Liver (tissue), 9 donors: Measurements from ENCODE around the gene RIMBP3C. TPM values are rescaled to one million over a fixed set of nuclear protein-coding genes. Genes with fewer than 3 reads are reported as not detected.
A peak's percentile ranks its signal among the peaks of the same experiment; 100 is the strongest.

Source experiments
- DNase-seq: peaks from one replicate; pipeline ENCODE4 v3.0.0-alpha.2; 2017; ENCODE audit warnings: low spot score
- H3K27ac ChIP-seq, 2 donors: one replicate each; pipeline ENCODE4 v1.7.0; 2013; ENCODE audit warnings: inconsistent platforms in 2 of 2, low read length in 2 of 2, control low read depth in 1 of 2, low read depth in 1 of 2, mild to moderate bottlenecking in 1 of 2
- H3K27me3 ChIP-seq, 4 donors: one replicate each; pipeline versions ENCODE4 v1.6.1 to v1.7.0; 2013; ENCODE audit warnings: low read length in 3 of 4, inconsistent platforms in 1 of 4, mild to moderate bottlenecking in 1 of 4, moderate library complexity in 1 of 4; ENCODE audit not compliant: control insufficient read depth in 4 of 4, insufficient read depth in 4 of 4
- H3K36me3 ChIP-seq, 4 donors: one replicate each; pipeline versions ENCODE4 v1.6.1 to v1.7.0; 2013; ENCODE audit warnings: low read length in 3 of 4, mild to moderate bottlenecking in 3 of 4, low read depth in 1 of 4, moderate library complexity in 1 of 4; ENCODE audit not compliant: control insufficient read depth in 4 of 4, insufficient read depth in 3 of 4
- H3K4me1 ChIP-seq, 4 donors: one replicate each; pipeline versions ENCODE4 v1.6.1 to v1.7.0; 2013; ENCODE audit warnings: low read length in 3 of 4, mild to moderate bottlenecking in 3 of 4, moderate library complexity in 1 of 4; ENCODE audit not compliant: control insufficient read depth in 4 of 4, insufficient read depth in 4 of 4
- H3K4me3 ChIP-seq, 3 donors: one replicate each; pipeline versions ENCODE4 v1.6.1 to v1.7.0; 2013; ENCODE audit warnings: low read length in 3 of 3, control low read depth in 1 of 3, low read depth in 1 of 3, mild to moderate bottlenecking in 1 of 3
- H3K9ac ChIP-seq, 2 donors: one replicate each; pipeline ENCODE4 v1.7.0; 2013; ENCODE audit warnings: low read length in 2 of 2, mild to moderate bottlenecking in 2 of 2, moderate library complexity in 2 of 2, control low read depth in 1 of 2, low read depth in 1 of 2
- H3K9me3 ChIP-seq, 4 donors: one replicate each; pipeline versions ENCODE4 v1.6.1 to v1.7.0; 2013; ENCODE audit warnings: low read length in 3 of 4; ENCODE audit not compliant: control insufficient read depth in 4 of 4
- FOXA1 ChIP-seq: IDR thresholded peaks from 2 replicates; pipeline ENCODE4 v1.6.1; 2016; ENCODE audit warnings: antibody characterized with exemption
- FOXA2 ChIP-seq: IDR thresholded peaks from 2 replicates; pipeline ENCODE4 v1.6.1; 2016; ENCODE audit warnings: antibody characterized with exemption
- HNF4A ChIP-seq, 2 donors: conservative IDR thresholded peaks; 2 replicates each; pipeline ENCODE4 v1.6.1; 2016; ENCODE audit warnings: antibody characterized with exemption in 2 of 2, mild to moderate bottlenecking in 2 of 2
- HNF4G ChIP-seq: IDR thresholded peaks from 2 replicates; pipeline ENCODE4 v1.6.1; 2016; ENCODE audit warnings: antibody characterized with exemption
- JUND ChIP-seq, 2 donors: IDR thresholded peaks; 2 replicates each; pipeline ENCODE4 v1.6.1; 2016; ENCODE audit warnings: antibody characterized with exemption in 2 of 2
- NR2F2 ChIP-seq: IDR thresholded peaks from 2 replicates; pipeline ENCODE4 v1.6.1; 2016; ENCODE audit warnings: antibody characterized with exemption
- RXRA ChIP-seq, 2 donors: IDR thresholded peaks; 2 replicates each; pipeline ENCODE4 v1.6.1; 2017 to 2018; ENCODE audit warnings: antibody characterized with exemption in 2 of 2, mild to moderate bottlenecking in 1 of 2
- SP1 ChIP-seq: IDR thresholded peaks from 2 replicates; pipeline ENCODE4 v1.6.1; 2018; ENCODE audit warnings: antibody characterized with exemption, mild to moderate bottlenecking
- TAF1 ChIP-seq: conservative IDR thresholded peaks from 2 replicates; pipeline ENCODE4 v1.6.1; 2016; ENCODE audit warnings: antibody characterized with exemption, mild to moderate bottlenecking
- YY1 ChIP-seq: IDR thresholded peaks from 2 replicates; pipeline ENCODE4 v1.6.1; 2016; ENCODE audit warnings: antibody characterized with exemption, mild to moderate bottlenecking
- WGBS: extraction: QIAGEN DNeasy Blood & Tissue Kit; methylation state at CpG from one replicate; pipeline ENCODE4 v1.1.7; 2013; 5-methylcytosine and 5-hydroxymethylcytosine counted together
- polyA plus RNA-seq, 2 donors: library from polyadenylated mRNA; stranded (reverse) in 1 of 2; unstranded in 1 of 2; fragments of 200-250 nt in 1 of 2; fragments of >200 nt in 1 of 2; fragmentation: Nextera tagmentation in 1 of 2; extraction: Ambion mirVana in 1 of 2; gene quantifications; one replicate each; pipeline versions ENCODE4 v1.2.1 to v1.2.3, GENCODE V29; 2013 to 2015
- total RNA-seq, 2 donors: library from RNA; depleted of rRNA; stranded (reverse); fragments of >200 nt; gene quantifications; one replicate each; pipeline ENCODE4 v1.2.3, GENCODE V29; 2014
- TF ChIP-seq, protein P1 (sequence below): IDR thresholded peaks from 2 replicates; pipeline ENCODE4 v1.6.1; 2016; ENCODE audit warnings: antibody characterized with exemption
- TF ChIP-seq, protein P2 (sequence below): fragments of 150-350 bp; IDR thresholded peaks from 2 replicates; pipeline ENCODE4 v1.5.1; 2017; ENCODE audit warnings: improper control_type of control experiment, low read depth, low read length; ENCODE audit not compliant: missing input control
- TF ChIP-seq, protein P3 (sequence below): IDR thresholded peaks from 2 replicates; pipeline ENCODE4 v1.6.1; 2016; ENCODE audit warnings: antibody characterized with exemption
- TF ChIP-seq, protein P4 (sequence below): IDR thresholded peaks from 2 replicates; pipeline ENCODE4 v1.6.1; 2016; ENCODE audit warnings: antibody characterized with exemption, mild to moderate bottlenecking
- donor health status: healthy.
- donor health status: healthy.
- donor health status: healthy.
- donor health status: healthy.
- donor health status: healthy.

The RIMBP3C gene
- total and polyA plus RNA-seq, 4 donors, result 0.05 to 0.08 (median 0.05) TPM; not detected in 1

DNA sequence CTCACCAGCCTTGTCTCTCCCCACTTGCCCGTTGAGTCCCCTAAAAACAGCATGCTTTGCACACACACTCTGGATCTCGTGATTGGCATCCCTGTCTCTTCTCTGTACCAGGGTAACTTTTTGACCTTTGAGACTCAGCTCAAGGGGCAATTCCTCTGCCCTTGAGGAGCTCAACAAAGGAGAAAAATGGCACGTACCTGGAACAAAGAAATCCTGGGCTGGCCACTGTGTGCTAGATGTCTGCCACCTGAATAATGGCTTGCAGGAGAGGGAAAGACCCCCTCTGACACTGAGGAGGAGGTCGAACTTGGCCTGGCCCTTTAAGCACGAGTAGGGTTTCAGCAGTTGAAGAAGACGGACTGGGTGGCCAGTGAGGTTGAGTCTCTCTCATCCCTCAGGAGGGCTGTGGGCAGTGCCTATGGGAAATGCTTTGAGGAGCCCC, 22.1 kb upstream of the RIMBP3C start:
- Histone ChIP-seq H3K4me1 (peaks cover 13 to 62% (median 53%) of the 10 kb centered on the region in 4 donors), H3K27me3 (no peaks in the 10 kb centered on the region), H3K4me3 (no peak overlapping the region), H3K36me3 (no peaks in the 10 kb centered on the region), H3K9me3 (no peaks in the 10 kb centered on the region), H3K9ac (no peak overlapping the region), H3K27ac (no peak overlapping the region)
- 57% methylated on average over 6 of the region's 6 CpGs for WGBS
- DNase-seq, result no peak
- TF ChIP-seq, protein P1, sequence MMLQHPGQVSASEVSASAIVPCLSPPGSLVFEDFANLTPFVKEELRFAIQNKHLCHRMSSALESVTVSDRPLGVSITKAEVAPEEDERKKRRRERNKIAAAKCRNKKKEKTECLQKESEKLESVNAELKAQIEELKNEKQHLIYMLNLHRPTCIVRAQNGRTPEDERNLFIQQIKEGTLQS, result no peak
- TF ChIP-seq, protein P2, sequence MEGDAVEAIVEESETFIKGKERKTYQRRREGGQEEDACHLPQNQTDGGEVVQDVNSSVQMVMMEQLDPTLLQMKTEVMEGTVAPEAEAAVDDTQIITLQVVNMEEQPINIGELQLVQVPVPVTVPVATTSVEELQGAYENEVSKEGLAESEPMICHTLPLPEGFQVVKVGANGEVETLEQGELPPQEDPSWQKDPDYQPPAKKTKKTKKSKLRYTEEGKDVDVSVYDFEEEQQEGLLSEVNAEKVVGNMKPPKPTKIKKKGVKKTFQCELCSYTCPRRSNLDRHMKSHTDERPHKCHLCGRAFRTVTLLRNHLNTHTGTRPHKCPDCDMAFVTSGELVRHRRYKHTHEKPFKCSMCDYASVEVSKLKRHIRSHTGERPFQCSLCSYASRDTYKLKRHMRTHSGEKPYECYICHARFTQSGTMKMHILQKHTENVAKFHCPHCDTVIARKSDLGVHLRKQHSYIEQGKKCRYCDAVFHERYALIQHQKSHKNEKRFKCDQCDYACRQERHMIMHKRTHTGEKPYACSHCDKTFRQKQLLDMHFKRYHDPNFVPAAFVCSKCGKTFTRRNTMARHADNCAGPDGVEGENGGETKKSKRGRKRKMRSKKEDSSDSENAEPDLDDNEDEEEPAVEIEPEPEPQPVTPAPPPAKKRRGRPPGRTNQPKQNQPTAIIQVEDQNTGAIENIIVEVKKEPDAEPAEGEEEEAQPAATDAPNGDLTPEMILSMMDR, result no peak
- no peak for TF ChIP-seq SP1
- peak; percentile 61 to 75 for TF ChIP-seq HNF4A (conservative IDR thresholded peaks at IDR 0.05)
- TF ChIP-seq TAF1, result no peak
- TF ChIP-seq RXRA (IDR thresholded peaks at IDR 0.05), result peak in 1 of 2 donors; percentile 23
- TF ChIP-seq, protein P3, sequence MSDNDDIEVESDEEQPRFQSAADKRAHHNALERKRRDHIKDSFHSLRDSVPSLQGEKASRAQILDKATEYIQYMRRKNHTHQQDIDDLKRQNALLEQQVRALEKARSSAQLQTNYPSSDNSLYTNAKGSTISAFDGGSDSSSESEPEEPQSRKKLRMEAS, result no peak
- TF ChIP-seq, protein P4, sequence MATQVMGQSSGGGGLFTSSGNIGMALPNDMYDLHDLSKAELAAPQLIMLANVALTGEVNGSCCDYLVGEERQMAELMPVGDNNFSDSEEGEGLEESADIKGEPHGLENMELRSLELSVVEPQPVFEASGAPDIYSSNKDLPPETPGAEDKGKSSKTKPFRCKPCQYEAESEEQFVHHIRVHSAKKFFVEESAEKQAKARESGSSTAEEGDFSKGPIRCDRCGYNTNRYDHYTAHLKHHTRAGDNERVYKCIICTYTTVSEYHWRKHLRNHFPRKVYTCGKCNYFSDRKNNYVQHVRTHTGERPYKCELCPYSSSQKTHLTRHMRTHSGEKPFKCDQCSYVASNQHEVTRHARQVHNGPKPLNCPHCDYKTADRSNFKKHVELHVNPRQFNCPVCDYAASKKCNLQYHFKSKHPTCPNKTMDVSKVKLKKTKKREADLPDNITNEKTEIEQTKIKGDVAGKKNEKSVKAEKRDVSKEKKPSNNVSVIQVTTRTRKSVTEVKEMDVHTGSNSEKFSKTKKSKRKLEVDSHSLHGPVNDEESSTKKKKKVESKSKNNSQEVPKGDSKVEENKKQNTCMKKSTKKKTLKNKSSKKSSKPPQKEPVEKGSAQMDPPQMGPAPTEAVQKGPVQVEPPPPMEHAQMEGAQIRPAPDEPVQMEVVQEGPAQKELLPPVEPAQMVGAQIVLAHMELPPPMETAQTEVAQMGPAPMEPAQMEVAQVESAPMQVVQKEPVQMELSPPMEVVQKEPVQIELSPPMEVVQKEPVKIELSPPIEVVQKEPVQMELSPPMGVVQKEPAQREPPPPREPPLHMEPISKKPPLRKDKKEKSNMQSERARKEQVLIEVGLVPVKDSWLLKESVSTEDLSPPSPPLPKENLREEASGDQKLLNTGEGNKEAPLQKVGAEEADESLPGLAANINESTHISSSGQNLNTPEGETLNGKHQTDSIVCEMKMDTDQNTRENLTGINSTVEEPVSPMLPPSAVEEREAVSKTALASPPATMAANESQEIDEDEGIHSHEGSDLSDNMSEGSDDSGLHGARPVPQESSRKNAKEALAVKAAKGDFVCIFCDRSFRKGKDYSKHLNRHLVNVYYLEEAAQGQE, result no peak
- no peak for TF ChIP-seq YY1

DNA sequence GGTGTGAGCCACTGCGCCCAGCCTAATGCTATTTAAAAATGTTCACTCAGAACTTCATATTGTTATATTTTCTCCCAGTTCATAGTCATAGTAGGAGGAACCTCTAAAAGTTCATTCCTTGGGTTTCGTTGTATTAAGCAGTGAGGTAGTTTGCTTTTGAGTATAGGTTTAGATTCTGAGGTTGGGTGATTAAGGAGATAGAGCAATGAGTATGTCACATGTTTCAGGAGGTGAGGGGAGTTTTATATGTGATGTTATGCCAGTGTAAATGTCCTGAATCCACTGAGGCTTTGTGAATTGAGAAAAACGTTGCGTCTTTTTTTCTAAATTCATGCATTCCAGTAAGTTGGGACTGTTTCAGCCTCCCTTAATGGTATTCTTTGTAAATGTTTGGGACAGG, 20.4 kb upstream of the RIMBP3C start:
- no peak overlapping the region for H3K9ac ChIP-seq
- peaks cover 11 to 55% (median 51%) of the 10 kb centered on the region in 4 donors for H3K4me1 ChIP-seq

More for the DNA sequence above, 20.4 kb upstream of the RIMBP3C start:
- no peak for DNase-seq
- WGBS, result 91% methylated on average over 4 of the region's 4 CpGs
- Histone ChIP-seq H3K27ac (no peak overlapping the region), H3K9me3 (no peaks in the 10 kb centered on the region), H3K4me3 (no peak overlapping the region), H3K27me3 (no peaks in the 10 kb centered on the region), H3K36me3 (no peaks in the 10 kb centered on the region)
- TF ChIP-seq FOXA2 (no peak), HNF4G (no peak), SP1 (no peak), JUND (IDR thresholded peaks at IDR 0.05) (no peak), NR2F2 (no peak), FOXA1 (no peak), YY1 (no peak), TAF1 (no peak)
- TF ChIP-seq, protein P4, result no peak
